Endothelial cell (in vitro differentiated cells): ENCODE measurements around the gene DFFB. TPM values are rescaled to one million over a fixed set of nuclear protein-coding genes. Genes with fewer than 3 reads are reported as not detected.

Experiments used
- DNase-seq: peaks from one replicate; pipeline ENCODE4 v3.0.0; 2021; ENCODE audit warnings: low spot score
- H3K27ac Mint-ChIP-seq: one replicate; pipeline ENCODE4 v1.8.0; 2021; ENCODE audit warnings: mixed read lengths, inconsistent platforms; ENCODE audit not compliant: unreplicated experiment
- H3K27me3 Mint-ChIP-seq: one replicate; pipeline ENCODE4 v1.8.0; 2021; ENCODE audit warnings: mild to moderate bottlenecking, moderate library complexity, mixed read lengths, inconsistent platforms; ENCODE audit not compliant: unreplicated experiment
- H3K36me3 Mint-ChIP-seq: one replicate; pipeline ENCODE4 v1.8.0; 2021; ENCODE audit warnings: mild to moderate bottlenecking, low read depth, mixed read lengths, inconsistent platforms; ENCODE audit not compliant: unreplicated experiment
- H3K4me1 Mint-ChIP-seq: one replicate; pipeline ENCODE4 v1.8.0; 2021; ENCODE audit warnings: mild to moderate bottlenecking, mixed read lengths, inconsistent platforms; ENCODE audit not compliant: unreplicated experiment
- H3K4me3 Mint-ChIP-seq: one replicate; pipeline ENCODE4 v1.8.0; 2021; ENCODE audit warnings: mild to moderate bottlenecking, mixed read lengths, inconsistent platforms; ENCODE audit not compliant: unreplicated experiment
- H3K9me3 Mint-ChIP-seq: one replicate; pipeline ENCODE4 v1.8.0; 2021; ENCODE audit warnings: mixed read lengths, inconsistent platforms; ENCODE audit not compliant: unreplicated experiment
- total RNA-seq: library from RNA; stranded (reverse); fragmentation: NEBNext Ultra II Directional; extraction: Animal tissue kit (Norgen Biotek cat#: 25700); gene quantifications from one replicate; pipeline ENCODE4 v1.2.1, GENCODE V29; 2021; ENCODE audit not compliant: unreplicated experiment
- TF ChIP-seq, protein P1 (sequence below): fragments of 200-600 bp; sonication (generic); IDR thresholded peaks from one replicate; pipeline ENCODE4 v1.5.0; 2021; ENCODE audit warnings: antibody characterized with exemption; ENCODE audit not compliant: unreplicated experiment

The DFFB gene
- total RNA-seq, 1 donor from 2014 or later = 6.8 TPM

DNA sequence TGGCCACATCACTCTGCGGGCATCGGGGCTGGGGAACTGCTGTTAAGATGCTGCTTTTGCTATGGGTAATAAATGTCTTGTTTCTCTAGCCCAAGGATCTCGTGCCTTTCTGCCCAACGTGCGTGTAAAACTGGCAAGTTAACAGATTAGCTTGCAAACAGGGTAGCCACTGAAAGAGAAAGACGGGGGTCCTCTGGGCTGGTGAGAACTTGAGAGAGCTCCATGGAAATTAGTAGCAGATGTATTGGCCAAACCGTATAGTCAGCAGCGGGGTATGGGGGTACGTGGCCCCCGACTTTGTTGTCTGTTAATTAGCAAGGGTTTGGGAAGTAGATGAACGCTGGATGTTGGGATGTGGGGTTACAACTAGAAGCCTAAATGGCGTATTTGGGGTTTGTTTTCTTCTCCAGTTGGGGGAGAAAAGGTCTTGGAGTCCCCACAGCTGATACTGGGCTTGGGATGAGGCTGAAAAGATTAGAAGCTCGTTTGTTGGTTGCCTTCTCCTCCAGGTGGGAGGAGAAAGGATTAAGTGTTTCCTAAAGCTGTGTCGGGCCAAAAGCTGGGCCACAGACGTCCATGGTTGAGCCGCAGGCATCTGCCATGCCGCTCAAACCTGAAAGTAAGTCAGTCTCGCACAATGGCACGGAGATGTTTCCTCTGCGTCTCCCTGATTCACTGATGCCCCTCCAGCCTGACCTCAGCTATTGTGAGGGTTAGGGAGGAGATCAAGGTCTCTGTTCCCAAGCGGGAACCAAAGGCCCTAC, 75.1 kb downstream of the DFFB start:
- H3K27ac Mint-ChIP-seq = no peak overlapping the region
- H3K27me3 Mint-ChIP-seq = peaks cover 14% of the 10 kb centered on the region
- H3K4me1 Mint-ChIP-seq = no peaks in the 10 kb centered on the region
- peaks cover 24% of the 10 kb centered on the region for H3K9me3 Mint-ChIP-seq
- H3K4me3 Mint-ChIP-seq = no peak overlapping the region
- peaks cover 16% of the 10 kb centered on the region for H3K36me3 Mint-ChIP-seq
- DNase-seq = no peak
- TF ChIP-seq, protein P1, sequence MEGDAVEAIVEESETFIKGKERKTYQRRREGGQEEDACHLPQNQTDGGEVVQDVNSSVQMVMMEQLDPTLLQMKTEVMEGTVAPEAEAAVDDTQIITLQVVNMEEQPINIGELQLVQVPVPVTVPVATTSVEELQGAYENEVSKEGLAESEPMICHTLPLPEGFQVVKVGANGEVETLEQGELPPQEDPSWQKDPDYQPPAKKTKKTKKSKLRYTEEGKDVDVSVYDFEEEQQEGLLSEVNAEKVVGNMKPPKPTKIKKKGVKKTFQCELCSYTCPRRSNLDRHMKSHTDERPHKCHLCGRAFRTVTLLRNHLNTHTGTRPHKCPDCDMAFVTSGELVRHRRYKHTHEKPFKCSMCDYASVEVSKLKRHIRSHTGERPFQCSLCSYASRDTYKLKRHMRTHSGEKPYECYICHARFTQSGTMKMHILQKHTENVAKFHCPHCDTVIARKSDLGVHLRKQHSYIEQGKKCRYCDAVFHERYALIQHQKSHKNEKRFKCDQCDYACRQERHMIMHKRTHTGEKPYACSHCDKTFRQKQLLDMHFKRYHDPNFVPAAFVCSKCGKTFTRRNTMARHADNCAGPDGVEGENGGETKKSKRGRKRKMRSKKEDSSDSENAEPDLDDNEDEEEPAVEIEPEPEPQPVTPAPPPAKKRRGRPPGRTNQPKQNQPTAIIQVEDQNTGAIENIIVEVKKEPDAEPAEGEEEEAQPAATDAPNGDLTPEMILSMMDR = no peak

Other genes starting within 250 kb of the DFFB start
- gene MEGF6, start 246.0 kb upstream of the DFFB start, total RNA-seq = 198 TPM
- 35.2 TPM for gene TPRG1L, start 232.5 kb upstream of the DFFB start, total RNA-seq
- 19.0 TPM for gene WRAP73, start 207.4 kb upstream of the DFFB start, total RNA-seq
- not detected for gene TP73, start 205.0 kb upstream of the DFFB start, total RNA-seq
- not detected for gene CCDC27, start 105.0 kb upstream of the DFFB start, total RNA-seq
- gene SMIM1, start 84.7 kb upstream of the DFFB start, total RNA-seq = 2.1 TPM
- 52.2 TPM for gene LRRC47, start 61.0 kb upstream of the DFFB start, total RNA-seq
- 40.3 TPM for gene CEP104, start 265 bp upstream of the DFFB start, total RNA-seq
- 25.6 TPM for gene C1orf174, start 42.8 kb downstream of the DFFB start, total RNA-seq